ENCODE measurements around the gene STRA8. TPM values are rescaled to one million over a fixed set of nuclear protein-coding genes. Genes with fewer than 3 reads are reported as not detected.

Gene STRA8
- total RNA-seq, 1 donor from 2014 or later: not detected

- DNase-seq (ENCODE audit: low spot score): no peak
Observed at GRCh38 chr7:135235841-135236240, 2.2 kb downstream of the STRA8 start.

- no peak for DNase-seq (ENCODE audit: low spot score)
Observed at GRCh38 chr7:135236727-135237126, 3.1 kb downstream of the STRA8 start.

GRCh38 chr7:135238112-135238744 lies 4.6 kb downstream of the STRA8 start:
- no peak for DNase-seq (ENCODE audit: low spot score)

- DNase-seq (ENCODE audit: low spot score): no peak
Observed at GRCh38 chr7:135239263-135239662, 5.6 kb downstream of the STRA8 start.

GRCh38 chr7:135240441-135240840 lies 6.8 kb downstream of the STRA8 start:
- no peak for DNase-seq (ENCODE audit: low spot score)

GRCh38 chr7:135242096-135242684 lies 8.6 kb downstream of the STRA8 start:
- DNase-seq (ENCODE audit: low spot score): no peak

- DNase-seq (ENCODE audit: low spot score): peak; percentile 59
Observed at GRCh38 chr7:135245226-135246190, 11.9 kb downstream of the STRA8 start.

DNA sequence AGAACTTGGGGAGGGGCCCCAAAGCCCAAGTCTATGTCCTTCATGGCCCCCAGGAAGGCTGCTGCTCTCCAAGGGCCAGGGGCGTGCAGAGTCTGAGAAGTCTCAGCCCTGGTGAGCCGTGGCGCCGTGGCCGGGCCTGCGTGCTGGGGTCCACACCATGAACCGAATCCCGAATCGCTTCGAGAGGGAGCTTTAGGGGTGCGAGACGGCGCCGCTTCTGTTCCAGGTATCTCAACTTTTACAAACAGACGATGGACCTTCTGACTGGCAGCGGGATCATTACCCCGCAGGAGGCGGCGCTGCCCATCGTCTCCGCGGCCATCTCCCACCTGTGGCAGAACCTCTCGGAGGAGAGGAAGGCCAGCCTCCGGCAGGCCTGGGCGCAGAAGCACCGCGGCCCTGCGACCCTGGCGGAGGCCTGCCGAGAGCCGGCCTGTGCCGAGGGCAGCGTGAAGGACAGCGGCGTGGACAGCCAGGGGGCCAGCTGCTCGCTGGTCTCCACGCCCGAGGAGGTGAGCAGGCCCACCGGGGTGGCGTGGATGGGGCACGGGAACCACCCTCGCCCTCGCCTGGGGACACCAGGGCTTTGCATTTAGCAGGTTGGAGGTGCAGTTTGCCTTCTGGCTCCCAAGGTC lies 12.7 kb downstream of the STRA8 start:
- peak; percentile 68 for DNase-seq (ENCODE audit: low spot score)

GRCh38 chr7:135247746-135248471 lies 14.3 kb downstream of the STRA8 start:
- peak; percentile 57 for DNase-seq (ENCODE audit: low spot score)

- no peak for DNase-seq (ENCODE audit: low spot score)
Observed at GRCh38 chr7:135248546-135248945, 14.9 kb downstream of the STRA8 start.

DNA sequence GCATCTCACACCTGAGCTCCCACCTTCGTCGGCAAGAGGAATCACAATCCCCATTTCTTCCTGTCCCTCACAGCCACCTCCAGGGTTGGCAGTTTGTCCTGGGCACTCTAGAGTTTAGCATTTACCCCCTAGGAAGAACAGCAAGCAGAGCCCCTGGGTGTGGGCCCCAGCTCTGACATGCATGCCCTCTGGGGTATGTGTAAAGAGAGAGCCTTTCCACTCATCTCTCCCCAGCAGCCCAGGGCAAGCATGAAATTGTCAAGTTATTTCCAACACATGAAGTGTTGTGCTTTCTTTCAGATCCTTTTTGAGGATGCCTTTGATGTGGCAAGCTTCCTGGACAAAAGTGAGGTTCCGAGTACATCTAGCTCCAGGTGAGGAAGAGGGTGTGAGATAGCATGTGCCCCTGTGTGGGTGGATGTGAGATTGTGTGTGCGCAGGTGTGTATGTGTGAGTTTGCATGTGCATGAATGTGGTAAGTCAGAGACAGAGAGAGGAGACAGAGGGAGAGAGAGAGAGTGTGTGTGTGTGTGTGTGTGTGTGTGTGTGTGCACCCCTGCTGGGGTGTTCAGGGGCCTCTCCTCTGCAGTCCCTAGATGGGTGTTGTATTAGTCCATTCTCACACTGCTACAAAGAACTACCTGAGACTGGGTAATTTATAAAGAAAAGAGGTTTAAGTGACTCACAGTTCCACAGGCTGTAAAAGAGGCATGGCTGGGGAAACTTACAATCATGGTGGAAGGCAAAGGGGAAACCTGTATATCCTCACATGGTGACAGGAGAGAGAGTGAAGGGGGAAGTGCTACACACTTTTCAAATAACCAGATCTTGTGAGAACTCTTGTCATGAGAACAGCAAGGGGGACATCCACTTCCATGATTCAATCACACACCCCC lies 18.1 kb downstream of the STRA8 start:
- DNase-seq (ENCODE audit: low spot score): peak; percentile 55

GRCh38 chr7:135253851-135254771 lies 20.5 kb downstream of the STRA8 start:
- DNase-seq (ENCODE audit: low spot score): peak; percentile 89

DNA sequence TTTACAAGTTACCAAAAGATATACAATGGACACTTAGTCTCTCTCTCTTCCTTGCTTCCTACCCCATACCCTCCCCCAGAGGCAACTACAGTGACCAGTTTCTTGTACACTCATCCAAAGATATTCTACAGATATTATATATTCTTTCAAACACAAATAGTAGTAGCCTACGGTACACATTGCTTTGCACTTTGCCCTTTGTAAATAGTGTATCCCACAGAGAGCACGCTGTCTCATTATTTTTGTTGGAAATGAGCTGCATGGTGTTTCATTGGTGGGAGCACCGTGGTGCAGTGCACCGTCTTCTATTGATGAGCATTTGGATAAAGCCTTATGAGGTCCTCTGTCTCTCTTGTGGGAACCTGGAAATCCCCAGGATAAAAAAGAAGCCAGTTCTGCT lies 24.2 kb downstream of the STRA8 start:
- no peak for DNase-seq (ENCODE audit: low spot score)

- DNase-seq (ENCODE audit: low spot score): peak; percentile 74
Observed at GRCh38 chr7:135258585-135258984, 24.9 kb downstream of the STRA8 start.

- DNase-seq (ENCODE audit: low spot score): no peak
Observed at GRCh38 chr7:135259702-135260101, 26.1 kb downstream of the STRA8 start.

DNA sequence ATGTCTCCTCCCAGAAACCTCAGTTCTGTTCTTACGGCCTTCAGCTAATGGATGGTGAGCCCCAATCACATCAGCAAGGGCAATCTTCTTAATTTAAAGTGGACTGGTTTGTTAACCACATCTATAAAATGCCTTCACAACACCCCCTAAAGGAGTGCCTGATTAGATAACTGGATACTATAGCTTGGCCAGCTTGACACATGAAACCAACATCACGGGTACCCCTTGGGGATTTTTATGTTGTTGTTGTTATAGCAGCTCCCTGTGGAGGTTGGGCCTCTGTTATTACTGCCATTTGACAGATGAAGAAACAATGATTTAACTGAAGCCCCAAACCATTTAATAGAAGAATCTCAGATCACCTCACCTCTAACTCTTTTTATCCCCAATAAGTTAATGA lies 26.8 kb downstream of the STRA8 start:
- DNase-seq (ENCODE audit: low spot score): no peak

GRCh38 chr7:135260930-135261721 lies 27.5 kb downstream of the STRA8 start:
- peak; percentile 35 for DNase-seq (ENCODE audit: low spot score)

All from mesenteric fat pad (tissue), 1 donor.